ENCODE data around the gene ANO8. TPM values are rescaled to one million over a fixed set of nuclear protein-coding genes. Genes with fewer than 3 reads are reported as not detected.

The ANO8 gene
- total and polyA plus RNA-seq, 2 of the 13 experiments (the other 11 are each of a cell fraction or from before 2014, with no cell fraction given): 1.8 to 3.5 TPM

DNA sequence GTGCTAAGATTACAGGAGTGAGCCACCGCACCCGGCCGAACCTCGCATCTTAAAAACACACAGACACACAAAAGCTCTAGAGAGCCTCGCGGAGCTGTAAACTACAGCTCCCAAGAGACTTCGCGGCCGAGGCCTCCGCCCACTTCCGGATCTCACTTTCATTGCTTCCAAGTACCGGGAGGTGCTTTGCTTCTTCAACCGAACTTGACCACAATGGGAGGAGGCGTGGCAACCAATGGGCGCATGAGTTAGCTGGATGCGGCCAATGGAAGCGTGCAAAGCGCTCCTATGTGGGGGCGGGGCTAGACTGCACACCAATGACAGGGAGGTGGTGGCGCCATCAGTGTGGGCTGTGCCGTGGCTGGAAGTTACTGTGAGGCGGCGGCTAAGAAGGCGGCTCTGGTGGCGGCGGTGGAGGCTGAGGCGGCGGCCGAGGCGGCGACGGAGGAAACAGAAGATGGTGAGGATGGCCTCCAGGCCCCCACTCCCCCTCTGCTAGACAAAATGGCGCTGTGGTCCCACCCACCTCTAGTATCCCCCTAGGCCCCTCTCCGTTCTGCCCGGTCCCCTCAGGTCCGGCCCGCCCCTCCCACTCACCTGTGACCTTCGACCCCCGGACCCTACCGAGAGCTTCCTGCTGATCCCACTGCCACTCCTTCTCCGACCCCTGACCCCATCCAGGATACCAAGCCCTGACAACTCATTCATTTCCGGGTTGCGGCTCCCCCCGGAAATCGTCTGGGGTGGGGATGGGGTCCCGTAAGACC, 25.3 kb downstream of the ANO8 start, which contains the start of gene DDA1 (continued):
- TF ChIP-seq TFE3 (CRISPR knock-in tag; IDR thresholded peaks at IDR 0.05) (no peak), PBX3 (CRISPR knock-in tag; IDR thresholded peaks at IDR 0.05; ENCODE audit: borderline replicate concordance) (no peak), ETV6 (CRISPR knock-in tag; conservative IDR thresholded peaks at IDR 0.05) (0 out of 2 replicates have a peak, but pooled peaks have one; percentile 25), NKX3-1 (CRISPR knock-in tag; IDR thresholded peaks at IDR 0.05) (no peak), ZFP90 (CRISPR knock-in tag; IDR thresholded peaks at IDR 0.05; ENCODE audit: borderline replicate concordance) (peak; percentile 82), KDM2A (CRISPR knock-in tag; IDR thresholded peaks at IDR 0.05; ENCODE audit: borderline replicate concordance, low read depth) (peak; percentile 32; the same call in 1 of the 2 replicates), ZSCAN9 (CRISPR knock-in tag; IDR thresholded peaks at IDR 0.05; ENCODE audit: borderline replicate concordance) (no peak; the same call in 1 of the 2 replicates), PHF8 (CRISPR knock-in tag; IDR thresholded peaks at IDR 0.05) (peak; percentile 79), GATAD1 (CRISPR knock-in tag; IDR thresholded peaks at IDR 0.05) (peak; percentile 88), TCF7L2 (IDR thresholded peaks at IDR 0.05; ENCODE audit: low read depth, low read length) (no peak), DMAP1 (CRISPR knock-in tag; IDR thresholded peaks at IDR 0.05) (0 out of 2 replicates have a peak, but pooled peaks have one; percentile 38), RFX5 (IDR thresholded peaks at IDR 0.05; ENCODE audit: low read depth, low read length) (peak; percentile 67), GABPA (IDR thresholded peaks at IDR 0.05; ENCODE audit: low read depth, low read length) (peak; percentile 80), GABPA (CRISPR knock-in tag; IDR thresholded peaks at IDR 0.05; ENCODE audit: low read depth) (peak; percentile 94), SIN3A (IDR thresholded peaks at IDR 0.05; ENCODE audit: borderline replicate concordance, low read depth, low read length) (peak; percentile 52; the same call in 1 of the 2 replicates), KLF16 (CRISPR knock-in tag; IDR thresholded peaks at IDR 0.05) (peak in 1 of 2 experiments; percentile 67; a peak in 2 of 4 replicates), ZNF317 (CRISPR knock-in tag; IDR thresholded peaks at IDR 0.05) (peak; percentile 55; the same call in 1 of the 2 replicates), SRSF1 (optimal IDR thresholded peaks at IDR 0.05; ENCODE audit: low read depth, low read length) (peak; percentile 62), RBFOX2 (IDR thresholded peaks at IDR 0.05; ENCODE audit: low read depth, low read length) (peak; percentile 89), ZNF776 (CRISPR knock-in tag; IDR thresholded peaks at IDR 0.05) (peak; percentile 13; the same call in 1 of the 2 replicates), TBX2 (CRISPR knock-in tag; IDR thresholded peaks at IDR 0.05; ENCODE audit: borderline replicate concordance) (peak; percentile 32; the same call in 1 of the 2 replicates), MIER3 (CRISPR knock-in tag; IDR thresholded peaks at IDR 0.05; ENCODE audit: borderline replicate concordance) (0 out of 2 replicates have a peak, but pooled peaks have one; percentile 26), ZNF781 (CRISPR knock-in tag; IDR thresholded peaks at IDR 0.05; ENCODE audit: borderline replicate concordance, not compliant biosample characterization) (peak; percentile 65), ZNF761 (CRISPR knock-in tag; conservative IDR thresholded peaks at IDR 0.05) (0 out of 2 replicates have a peak, but pooled peaks have one; percentile 6), ZBTB3 (CRISPR knock-in tag; IDR thresholded peaks at IDR 0.05; ENCODE audit: borderline replicate concordance, low read depth) (0 out of 2 replicates have a peak, but pooled peaks have one; percentile 12)
- TF ChIP-seq, protein P1, sequence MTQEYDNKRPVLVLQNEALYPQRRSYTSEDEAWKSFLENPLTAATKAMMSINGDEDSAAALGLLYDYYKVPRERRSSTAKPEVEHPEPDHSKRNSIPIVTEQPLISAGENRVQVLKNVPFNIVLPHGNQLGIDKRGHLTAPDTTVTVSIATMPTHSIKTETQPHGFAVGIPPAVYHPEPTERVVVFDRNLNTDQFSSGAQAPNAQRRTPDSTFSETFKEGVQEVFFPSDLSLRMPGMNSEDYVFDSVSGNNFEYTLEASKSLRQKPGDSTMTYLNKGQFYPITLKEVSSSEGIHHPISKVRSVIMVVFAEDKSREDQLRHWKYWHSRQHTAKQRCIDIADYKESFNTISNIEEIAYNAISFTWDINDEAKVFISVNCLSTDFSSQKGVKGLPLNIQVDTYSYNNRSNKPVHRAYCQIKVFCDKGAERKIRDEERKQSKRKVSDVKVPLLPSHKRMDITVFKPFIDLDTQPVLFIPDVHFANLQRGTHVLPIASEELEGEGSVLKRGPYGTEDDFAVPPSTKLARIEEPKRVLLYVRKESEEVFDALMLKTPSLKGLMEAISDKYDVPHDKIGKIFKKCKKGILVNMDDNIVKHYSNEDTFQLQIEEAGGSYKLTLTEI (CRISPR knock-in tag; conservative IDR thresholded peaks at IDR 0.05): no peak
